Cerebellar cortex (tissue), 1 donor: ENCODE data around the gene BATF3.
"Not testable (repeated sequence)": the region's sequence is repeated elsewhere in the genome, so short reads cannot be mapped to it uniquely, and the experiment has no call there.

Experiments
- DNase-seq: peaks from one replicate; pipeline ENCODE4 v3.0.0-alpha.2; 2015; ENCODE audit warnings: low spot score

Gene BATF3

DNA sequence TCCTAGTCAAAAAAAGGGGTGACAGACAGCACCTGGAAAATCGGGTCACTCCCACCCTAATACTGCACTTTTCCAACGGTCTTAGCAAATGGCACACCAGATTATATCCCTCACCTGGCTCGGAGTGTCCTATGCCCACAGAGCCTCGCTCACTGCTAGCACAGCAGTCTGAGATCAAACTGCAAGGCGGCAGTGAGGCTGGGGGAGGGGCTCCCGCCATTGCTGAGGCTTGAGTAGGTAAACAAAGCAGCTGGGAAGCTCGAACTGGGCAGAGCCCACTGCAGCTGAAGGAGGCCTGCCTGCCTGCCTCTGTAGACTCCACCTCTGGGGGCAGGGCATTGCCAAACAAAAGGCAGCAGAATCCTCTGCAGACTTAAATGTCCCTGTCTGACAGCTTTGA, 41.4 kb downstream of the BATF3 start:
- DNase-seq, result not testable (repeated sequence)

DNA sequence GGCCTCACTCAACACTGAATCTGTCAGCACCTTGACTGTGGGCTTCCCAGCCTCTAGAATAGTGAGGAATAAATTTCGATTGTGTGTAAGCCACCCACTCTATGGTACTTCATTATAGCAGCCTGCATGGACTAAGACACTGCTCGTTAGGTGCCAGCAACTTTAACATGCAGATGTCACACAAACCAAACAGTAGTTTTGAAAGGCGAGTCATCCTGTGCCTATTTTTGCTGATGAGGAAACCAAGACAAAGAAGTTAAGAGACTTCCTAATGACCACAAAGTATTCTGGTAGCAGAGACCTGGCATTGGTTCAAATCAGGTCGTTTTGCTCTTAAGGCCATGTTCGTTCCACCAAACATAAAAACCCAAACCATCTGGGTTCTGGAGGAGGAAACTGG, 42.9 kb downstream of the BATF3 start:
- no peak for DNase-seq

DNA sequence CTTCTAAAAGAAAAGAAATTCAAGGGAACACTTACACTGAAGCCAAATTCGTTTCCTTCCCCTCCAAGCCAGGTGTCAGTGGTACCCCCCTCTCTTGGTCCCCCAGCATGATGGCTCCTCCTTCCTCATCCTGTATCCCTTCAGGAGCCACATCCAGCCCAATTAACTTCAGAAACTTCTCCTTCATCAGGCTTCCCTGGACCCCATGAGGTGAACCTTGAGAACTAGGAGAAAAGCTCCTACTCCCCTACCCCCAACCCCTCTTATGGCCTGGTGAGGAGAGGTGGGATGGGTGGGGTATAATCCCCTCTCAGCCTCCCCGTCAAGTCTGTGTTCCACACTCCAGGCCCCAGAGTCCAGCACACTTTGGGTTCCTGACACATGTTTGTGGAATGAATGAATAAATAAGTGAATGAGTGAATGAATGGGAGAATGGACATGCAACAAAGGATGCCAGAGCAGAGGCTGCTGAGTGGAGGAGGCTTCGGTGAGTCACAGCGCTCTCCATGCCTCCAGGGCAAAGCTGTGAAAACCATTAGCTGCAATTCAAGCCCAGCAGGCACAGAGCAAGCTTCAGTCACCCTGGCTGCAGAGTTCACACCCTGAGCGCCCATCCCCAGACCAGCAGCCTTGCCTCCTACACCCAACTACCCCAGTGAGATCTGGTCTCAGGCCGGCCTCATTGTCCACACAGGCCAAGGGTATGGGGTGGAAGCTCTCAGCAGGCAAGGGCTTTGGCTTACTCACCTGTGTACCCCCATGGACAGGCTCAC, 43.8 kb downstream of the BATF3 start:
- DNase-seq, result no peak

DNA sequence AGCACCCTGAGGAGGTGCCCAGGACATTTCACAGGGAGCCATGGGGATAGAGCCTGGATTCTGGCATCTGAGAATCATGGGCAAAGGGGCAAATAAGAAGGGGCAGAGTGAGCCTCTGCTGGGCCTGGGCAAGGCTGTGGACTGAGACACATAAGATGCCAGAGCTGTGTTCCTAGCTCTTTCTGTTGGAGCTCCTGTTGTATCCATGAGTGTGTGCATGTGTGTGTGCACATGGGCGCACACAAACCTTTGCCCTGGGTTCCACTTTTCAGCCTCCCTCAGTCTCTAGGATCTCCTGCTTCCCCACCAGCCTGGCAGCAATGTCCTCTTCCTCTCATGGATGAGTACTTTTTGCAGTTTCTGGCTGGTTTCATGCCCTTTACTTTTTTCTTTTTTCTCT, 47.0 kb downstream of the BATF3 start:
- DNase-seq, result no peak

DNA sequence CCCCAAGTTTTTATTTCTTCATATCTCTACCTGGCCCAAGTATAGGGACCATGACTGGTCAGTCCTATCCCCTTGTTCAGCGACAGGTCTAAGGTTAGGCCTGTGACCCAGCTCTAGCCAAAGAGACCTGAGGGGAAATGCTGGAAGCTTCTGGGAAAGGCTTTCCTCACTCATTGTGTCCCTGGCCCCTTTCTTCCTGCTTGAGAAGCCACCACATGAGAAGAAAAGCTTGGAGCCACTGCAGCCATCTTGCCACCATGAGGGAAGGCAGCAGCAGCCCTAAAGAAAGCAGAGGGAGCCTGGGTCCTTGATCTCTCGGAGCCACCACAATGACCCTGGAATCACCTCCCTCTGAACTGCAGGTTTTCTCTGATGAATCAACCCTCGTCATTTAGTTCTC, 47.7 kb downstream of the BATF3 start:
- DNase-seq, result no peak

DNA sequence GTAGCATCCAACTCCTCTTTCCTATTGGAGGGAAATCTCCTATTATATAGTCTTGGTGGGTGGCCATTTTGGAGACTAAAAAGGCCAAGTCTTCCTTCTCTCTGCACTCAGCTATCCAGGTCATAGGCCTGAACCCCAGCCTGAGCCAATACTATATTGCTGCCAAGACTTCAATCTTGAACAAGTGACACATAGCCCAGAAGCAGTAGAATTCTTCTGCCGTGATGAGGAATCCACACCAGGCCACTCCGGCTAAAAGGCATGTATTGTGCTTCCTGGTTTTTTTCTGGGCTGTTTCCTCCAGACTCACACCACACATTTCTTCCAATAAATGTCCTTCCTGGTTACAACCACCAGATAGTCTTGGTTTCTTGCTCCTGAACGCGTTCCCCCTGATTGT, 48.1 kb downstream of the BATF3 start:
- DNase-seq, result no peak

DNA sequence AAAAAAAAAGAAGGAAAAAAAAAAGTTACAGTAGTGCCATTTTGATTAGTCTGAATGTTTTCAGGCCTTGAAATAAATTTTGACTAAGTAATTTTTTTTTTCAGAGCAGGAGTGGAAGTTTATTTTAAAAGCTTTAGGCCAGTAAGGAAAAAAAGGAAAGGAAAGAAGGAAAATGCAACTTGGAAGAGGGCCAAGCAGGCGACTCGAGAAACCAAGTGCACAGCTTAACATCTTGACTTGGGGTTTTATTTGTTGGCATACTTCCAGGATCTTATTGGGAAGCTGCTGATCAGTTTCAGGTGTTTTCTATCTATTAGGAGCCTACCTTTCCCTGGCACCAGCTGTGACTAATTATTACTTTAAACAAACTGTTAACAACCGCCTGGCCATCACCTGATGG, 49.4 kb downstream of the BATF3 start:
- no peak for DNase-seq

DNA sequence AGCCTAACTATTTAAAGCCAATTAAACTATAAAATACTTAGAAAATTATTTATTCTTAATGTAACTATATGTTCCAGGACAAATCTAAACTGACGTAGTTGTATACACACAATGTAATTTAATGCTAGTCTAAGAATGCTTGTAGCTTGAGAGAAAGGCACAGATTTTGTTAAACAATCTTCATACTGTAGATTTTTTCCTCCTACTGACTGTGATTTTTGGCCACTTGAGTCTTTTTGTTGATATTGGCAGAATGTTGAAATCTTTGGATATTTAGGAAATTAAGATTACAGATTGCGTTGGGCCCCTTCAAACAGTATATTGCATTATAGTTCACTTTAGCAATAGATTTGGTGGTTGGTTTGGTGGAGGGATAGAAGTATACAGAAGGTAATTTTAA, 50.6 kb downstream of the BATF3 start:
- DNase-seq, result no peak

DNA sequence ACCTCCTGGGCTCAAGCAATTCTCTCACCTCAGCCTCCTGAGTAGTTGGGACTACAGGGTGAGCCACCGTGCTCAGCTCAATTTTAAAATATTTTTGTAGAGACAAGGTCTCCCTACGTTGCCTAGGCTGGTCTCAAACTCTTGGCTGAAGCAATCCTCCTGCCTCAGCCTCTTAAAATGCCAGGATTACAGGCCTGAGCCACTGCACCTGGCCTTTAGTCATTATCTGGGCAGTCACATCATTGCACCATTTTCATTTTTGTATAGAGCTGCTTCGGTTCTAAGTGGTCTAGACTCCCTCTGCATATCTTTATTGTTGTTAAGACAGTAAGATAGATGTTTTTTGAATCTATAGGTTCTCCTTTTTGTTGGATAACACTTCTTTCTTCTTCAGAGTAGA, 51.2 kb downstream of the BATF3 start:
- no peak for DNase-seq

DNA sequence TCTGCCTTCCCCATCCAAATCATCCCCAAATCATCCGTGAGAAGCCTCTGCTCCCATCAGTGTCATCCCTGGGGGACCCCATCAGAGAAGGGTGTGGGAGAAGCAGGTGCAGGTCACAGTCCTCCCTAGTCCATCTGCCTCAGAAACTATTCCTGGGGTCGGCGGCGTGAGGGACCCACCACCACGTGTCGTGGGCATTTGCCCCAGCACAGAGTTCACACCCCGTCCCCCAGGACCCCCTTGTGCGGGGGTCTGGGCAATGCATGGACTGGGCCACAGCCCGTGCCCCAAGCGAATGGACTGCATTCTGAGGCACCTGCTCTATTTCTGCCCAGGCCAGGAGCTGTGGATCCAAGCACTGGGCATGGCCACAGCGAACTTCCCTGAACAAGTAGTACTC, 52.6 kb downstream of the BATF3 start:
- DNase-seq, result no peak

DNA sequence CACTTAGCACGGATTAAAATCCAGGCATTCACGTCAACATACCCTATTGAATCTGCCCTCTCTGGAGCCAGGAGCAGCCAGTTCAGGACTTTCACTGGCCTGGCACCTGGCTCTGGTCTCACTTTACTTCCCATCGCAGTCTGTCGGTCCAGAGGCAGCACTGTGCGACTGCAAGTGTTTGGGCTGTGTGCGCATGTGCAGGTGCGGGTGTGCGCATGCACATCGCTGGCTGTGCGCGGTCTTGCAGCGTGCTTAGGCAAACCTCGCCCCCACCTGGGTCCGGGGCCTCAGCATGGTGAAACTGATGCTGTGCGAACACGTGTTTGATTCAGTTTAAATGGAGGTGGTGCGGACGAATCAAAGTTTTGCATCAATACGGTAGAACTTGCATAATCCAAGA, 53.1 kb downstream of the BATF3 start:
- no peak for DNase-seq

DNA sequence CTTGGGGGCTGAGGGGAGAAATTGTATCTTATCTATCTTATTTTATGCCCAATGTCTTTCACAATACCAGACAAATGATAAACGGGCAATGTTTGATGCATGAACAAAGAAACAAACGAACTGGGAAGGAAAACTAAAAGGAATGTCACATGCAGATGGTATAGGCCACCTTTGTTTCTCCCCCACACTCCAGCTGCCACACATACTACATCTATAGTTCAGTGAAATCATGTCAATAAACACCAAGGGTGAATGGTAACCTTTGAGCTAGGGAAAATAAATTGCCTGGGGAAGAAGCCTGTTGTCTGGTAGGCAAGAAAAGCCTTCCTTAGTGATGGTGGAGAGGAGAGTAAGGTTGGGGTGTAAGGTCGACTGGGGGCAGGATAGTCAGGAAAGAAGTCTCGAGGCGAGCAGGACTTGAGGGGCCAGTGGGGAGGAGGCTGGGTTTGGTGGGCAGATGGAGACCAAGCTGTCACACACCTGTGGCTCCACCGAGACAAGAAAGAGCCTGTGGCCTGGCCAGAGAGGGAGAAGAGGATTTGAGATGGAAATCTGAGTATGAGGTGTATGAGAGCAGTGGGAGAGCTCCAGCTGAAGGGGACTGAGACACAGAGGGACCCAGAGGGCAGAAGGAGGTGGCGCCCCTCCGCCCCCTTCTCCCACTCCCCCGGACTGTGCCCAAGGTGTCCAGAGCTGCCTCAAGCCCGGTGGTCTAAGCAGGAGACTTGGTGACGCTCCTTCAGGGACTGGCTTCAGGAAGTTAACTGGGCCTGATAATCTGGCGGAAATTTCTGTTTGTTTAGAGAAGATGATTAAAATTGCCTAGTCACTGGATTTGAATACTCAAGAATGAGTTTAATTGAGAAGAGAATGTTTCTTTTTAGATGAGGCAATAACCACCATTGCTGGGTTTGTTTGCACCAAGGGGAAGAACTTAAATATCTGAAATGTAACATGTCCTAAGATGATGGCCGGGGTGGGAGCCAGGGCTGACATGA, 53.8 kb downstream of the BATF3 start:
- no peak for DNase-seq

DNA sequence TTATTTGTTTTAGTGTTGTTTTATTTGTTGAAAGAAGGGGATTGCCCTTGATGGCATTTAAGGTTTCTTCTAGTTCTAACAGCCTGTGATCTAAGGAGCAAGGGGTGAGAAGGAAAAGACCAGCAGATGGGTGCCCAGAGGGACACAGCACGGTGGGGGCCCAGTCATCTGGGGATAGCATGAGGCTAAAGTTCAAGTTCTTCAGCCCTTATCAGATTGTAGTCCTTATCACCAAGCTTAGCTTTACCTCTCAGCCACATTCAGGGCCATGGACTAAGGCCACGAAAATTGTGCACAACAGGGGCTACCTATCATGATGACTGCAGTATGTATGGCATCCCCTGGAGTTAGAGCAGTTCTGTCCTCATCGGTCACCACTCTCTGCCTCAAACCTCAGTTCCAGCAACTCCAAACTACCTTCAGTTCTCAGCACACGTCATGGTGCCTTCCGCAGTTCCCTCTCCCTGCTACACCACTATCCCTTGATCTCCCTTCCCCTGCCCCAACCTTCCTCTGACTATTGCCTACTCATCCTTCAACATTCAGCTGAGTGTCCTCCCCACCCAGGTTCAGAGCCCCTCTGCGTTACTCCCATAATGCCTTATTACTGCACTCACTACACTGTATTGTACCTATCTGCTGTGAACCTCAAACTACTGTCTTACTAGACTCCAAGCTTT, 54.6 kb downstream of the BATF3 start:
- no peak for DNase-seq

DNA sequence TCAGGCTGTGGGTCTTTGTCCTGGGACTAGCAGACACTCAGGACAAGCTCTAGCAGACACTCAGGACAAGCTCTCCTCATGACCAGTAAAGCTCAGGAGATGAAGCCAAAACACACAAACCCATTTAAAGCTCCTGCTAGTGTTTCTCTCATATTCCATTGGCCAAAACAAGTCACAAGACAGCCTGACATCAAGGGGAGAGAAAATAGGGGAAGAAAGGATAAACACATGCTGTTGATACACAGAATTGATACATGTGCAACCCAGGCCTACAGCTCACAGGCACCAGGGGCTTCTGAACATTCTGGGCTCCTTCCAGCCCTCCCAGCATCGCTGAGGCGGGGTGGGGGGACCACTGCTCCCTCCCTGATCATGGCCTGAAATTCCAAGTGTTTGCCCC, 55.8 kb downstream of the BATF3 start:
- DNase-seq, result no peak

DNA sequence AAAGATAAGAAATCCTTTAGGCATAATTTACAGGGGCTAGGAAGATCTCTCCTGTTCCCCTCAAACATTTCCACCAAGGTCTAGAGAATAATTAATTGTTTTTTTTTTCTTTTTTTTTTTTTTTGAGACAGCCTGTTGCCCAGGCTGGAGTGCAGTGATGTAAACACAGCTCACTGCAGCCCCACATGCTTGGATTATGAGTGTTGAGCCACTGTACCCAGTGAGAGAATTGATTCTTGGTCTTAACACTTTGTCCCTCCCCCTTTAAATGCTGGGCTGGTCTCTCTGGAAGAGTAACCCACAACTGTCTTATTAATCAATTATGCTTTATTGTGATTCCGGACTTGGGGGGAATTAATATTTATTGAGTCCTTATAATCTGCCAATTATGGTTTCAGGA, 57.7 kb downstream of the BATF3 start:
- no peak for DNase-seq

DNA sequence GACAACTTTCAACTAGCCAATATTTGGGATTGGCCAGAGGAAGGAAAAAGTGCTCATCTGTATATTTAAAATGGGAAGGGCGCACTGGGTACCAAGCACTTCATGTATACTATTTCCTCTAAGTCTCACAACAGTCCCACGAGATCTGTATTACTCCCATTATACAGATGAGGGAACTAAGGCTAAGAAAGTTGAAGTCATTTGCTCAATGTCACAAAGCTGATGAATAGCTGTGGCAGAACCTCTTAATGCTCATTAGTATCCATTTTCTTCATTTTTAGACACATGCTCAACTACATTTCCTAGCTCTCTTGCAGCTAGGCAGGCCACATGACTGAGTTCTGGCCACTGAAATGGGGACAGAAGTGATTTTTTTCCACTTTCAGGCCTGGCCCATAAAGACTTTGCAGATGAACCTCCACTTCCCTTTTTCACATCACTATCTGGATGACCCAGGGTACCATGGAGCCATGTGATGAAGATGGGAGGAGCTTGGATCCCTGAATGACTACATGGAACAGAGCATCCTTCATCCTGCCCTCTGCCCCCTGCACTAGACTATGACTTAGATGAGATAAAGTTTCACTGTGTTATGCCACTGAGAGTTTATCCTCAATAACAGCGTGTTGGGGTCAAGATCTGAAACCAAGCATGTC, 59.3 kb downstream of the BATF3 start:
- DNase-seq, result no peak

DNA sequence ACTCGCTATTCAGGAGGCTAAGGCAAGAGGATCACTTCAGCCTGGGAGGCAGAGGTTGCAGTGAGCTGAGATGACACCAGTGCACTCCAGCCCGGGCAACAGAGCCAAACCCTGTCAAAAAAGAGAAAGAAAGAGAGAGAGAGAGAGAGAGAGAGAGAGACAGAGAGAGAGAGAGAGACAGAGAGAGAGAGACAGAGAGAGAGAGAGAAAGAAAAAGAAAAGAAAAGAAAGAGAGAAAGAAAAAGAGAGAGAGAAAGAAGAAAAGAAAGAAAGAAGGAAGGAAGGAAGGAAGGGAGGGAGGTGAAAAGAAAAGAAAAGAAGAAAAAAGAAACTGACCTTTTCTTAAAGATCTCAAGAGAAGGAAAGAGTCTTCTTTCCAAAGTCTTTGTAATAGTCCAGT, 60.1 kb downstream of the BATF3 start:
- not testable (repeated sequence) for DNase-seq

DNA sequence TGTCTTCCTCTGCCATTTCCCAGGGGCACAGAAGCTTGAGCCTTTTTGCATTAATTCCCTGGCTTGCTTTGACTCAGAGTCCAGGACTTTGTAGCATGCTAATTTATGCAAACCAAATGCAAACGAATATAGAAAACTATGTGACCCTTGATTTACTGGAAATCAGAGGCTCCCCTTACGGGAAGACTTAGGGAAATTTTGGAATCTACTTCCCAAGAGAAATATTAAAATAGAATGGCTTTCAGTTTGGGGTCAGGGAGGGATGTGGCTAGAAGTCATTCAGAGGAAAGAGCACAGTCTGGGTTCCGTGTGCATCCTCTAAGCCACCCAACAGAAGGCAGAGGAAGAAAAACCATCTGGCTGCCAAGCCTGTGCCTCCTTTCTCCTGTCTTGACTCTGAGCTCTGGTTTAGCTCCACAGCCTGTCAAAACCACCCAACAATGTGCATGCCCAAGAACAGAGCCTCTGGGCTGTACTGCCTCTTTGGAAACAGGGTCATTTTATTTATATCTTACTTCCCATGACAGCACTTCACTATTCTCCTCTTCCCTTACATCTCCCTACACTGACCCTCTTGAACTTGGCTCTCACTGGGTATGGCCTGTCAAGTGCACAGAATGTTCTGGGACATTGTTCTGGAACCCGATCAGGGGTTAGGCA, 61.0 kb downstream of the BATF3 start:
- DNase-seq, result no peak

DNA sequence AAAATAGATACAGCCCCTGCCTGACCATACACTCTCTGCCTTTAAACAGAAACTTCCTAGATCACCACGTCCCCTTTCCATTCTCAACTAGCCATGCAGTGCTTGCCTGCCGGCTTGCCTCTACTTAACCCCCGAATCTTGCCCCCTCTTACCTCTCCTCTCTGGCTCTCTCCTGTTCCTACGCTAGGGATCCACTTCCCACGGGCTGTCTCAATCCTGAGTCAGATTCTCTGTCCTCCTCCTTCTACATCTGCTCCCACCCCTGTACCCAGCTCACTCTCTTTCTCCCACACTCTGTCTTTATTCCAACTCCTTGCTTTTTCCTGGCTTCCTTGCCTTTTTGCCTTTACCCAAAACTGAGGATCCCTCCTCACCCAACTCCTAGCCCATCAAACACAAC, 61.7 kb downstream of the BATF3 start:
- no peak for DNase-seq
